Hepatic stellate cell (primary cell): ENCODE data around the gene ULK4.

Experiments used
- DNase-seq: peaks from one replicate; pipeline ENCODE4 v3.0.0; 2011; ENCODE audit warnings: low spot score

ULK4 gene

GRCh38 chr3:41640076-41640475, 321.8 kb downstream of the ULK4 start:
- no peak for DNase-seq

DNA sequence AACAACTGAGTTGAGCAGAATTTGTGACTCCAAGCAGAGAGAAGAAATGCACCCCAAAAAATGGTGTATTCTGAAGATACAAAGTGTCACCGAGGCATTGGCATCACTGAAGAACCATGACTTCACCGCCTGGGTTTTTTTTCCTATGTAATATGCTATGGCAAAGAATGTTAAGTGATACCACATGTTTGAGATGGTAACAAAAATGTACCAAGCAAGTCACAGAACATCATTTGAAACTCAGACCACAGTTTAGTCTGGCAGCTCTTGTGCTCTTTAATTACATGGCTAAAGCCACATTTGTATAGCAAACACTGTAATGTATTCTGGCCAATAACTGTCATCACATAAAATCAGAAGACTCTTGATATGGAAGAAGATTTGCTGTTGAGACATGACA, 323.5 kb downstream of the ULK4 start:
- no peak for DNase-seq

DNA sequence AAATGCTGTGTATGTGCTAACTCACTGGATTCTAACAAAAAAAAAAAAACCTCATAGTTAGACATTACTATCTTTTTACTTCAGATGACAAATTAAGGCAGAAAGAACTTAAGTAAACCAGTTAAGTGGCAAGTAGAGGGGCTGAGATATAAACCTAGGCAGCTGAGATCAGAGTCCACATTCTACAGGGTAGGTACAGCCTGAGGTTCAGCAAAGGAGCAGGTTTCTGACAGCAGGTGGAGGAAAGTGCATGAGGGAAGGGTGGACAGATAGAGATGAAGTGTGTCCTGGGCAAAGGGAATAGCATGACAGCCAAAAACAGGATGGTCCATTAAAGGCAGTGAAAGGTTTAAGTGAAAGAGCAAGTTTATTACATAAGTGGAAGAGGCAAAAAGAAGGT, 329.2 kb downstream of the ULK4 start:
- DNase-seq: no peak

DNA sequence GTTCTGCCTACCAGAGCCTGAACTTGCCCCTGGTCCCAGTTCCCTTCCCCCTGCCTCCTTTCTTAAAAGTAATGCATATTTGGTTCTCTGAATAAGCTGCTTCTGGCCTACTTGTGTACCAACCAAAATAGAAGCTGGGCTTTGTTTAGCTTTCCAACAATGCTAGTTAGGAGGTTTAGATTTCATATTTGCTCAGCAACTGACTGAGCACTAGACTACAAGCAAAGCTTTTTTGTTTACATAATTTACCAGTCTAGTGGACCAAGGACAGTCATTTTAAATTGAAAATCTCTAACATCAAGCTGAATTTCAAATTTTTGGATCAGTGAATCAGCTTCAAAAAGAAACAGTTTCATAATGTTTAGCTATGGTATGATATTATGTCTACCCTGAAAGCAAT, 331.2 kb downstream of the ULK4 start:
- DNase-seq: no peak

DNA sequence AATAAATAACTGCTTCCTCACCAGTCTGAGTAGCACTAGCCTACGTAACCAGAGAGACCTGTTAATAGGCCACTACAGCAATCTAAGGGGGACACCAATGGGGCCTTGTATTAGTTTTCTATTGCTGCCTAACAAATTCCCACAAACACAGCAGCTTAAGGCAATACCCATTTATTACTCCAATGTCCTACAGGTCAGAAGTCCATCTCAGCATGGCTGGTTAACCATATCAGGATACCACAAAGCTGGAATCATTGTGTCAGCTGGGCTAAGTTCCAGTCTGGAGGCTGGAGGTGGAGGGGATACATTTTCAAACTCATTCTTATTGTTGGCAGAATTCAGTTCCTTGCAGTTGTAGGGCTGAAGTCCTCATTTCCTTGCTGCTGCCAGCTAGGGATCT, 331.9 kb downstream of the ULK4 start:
- DNase-seq: no peak

DNA sequence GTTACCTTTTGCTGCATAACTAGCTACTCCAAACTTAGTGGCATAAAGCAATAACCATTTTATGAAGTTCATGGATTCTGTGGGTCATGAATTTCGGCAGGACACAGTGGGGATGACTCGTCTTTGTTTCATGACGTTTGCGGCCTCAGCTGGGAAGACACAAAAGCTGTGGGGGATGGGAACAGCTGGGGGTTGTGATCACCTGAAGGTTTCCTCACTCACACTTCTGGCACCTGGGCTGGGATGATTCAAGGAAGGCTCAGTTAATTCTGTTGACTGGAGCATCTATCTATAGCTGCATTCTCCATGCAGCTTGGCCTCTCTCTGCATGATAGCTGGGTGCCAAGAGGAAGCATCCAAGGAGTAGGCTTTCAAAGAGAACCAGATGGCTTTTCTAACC, 332.8 kb downstream of the ULK4 start:
- no peak for DNase-seq

DNA sequence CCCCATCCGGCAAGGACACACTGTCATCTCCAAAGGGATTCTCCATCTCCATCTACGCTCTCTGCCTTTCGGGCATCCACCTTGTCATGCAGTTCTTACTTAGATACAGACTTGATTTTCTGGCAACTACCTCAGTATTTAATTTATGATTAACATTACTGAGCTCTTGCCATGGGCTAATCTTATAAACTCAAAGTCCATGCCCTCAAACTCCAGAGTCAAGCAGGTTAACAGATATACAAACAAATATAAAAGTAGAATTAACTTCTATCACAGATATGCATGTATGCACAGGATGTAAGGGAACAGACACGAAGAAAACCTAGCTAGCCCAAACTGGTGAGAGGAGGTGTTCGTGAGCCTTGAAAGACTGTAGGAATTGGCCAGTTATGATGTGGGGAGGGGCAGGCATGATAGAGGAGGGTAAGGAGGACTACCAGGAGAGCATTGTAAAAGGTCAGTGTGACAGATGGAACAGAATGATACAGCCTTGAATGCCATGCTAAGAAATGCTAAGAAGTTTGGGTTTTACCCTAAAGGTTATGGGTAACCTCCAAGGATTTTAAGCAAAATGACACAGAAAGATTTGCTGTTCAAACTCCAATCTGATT, 334.3 kb downstream of the ULK4 start:
- DNase-seq: no peak

GRCh38 chr3:41612853-41613252, 349.1 kb downstream of the ULK4 start:
- DNase-seq: no peak

GRCh38 chr3:41611008-41611407, 350.9 kb downstream of the ULK4 start:
- no peak for DNase-seq

- DNase-seq: no peak
Observed at GRCh38 chr3:41608347-41608746, 353.6 kb downstream of the ULK4 start.

- DNase-seq: no peak
Observed at GRCh38 chr3:41603807-41604206, 358.1 kb downstream of the ULK4 start.

GRCh38 chr3:41602121-41602520, 359.8 kb downstream of the ULK4 start:
- DNase-seq: no peak

GRCh38 chr3:41601404-41601987, 360.4 kb downstream of the ULK4 start:
- DNase-seq: no peak

DNA sequence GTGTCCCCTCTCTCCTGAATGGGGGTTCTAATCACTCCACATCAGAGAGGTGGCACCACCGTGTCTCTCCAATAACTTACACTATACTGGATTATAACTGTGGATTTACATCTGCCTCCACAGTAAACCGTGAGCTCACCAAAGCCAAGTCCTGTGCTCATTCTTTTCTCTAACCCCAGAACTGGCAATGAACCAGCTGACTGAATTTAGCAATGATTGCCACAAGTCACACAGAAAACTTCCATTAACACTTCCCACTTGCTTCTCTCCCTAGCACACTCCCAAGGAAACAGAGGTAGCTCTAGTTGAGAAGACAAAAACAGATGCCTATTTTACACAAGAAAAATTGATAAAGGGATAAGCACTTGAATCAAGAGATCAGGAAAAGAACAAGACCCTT, 361.3 kb downstream of the ULK4 start:
- no peak for DNase-seq

GRCh38 chr3:41599127-41599484, 362.8 kb downstream of the ULK4 start:
- DNase-seq: no peak

DNA sequence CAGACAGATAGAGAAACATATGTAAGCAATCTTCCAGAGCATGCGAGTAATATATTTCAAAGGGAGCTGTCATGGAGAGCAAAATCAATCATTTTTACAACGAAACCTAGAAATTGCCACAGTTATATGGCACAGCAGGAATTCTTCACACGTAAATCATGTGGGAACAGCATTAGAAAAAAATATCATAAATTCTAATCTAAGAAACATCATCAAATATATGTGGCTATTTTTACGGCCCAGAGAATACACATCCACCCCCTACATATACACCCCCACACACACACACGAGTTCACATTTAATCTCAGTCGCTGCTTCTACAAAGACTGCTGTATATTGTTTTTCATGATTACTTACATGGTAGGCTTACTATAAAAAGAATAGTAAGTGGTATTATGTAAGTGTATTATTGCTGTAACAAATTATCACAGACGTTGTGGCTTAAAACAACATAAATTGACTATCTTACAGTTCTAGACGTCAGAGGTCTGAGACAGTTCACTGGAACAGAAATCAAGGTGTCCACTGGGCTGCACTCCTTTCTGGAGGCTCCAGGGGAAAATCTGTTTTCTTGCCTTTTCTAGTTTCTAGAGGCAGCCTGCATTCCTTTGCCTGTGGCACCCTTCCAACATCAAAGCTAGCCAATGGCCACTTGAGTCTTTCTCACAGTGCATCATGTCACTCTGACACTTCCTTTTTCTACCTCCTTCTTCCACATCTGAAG, 363.3 kb downstream of the ULK4 start:
- DNase-seq: no peak

DNA sequence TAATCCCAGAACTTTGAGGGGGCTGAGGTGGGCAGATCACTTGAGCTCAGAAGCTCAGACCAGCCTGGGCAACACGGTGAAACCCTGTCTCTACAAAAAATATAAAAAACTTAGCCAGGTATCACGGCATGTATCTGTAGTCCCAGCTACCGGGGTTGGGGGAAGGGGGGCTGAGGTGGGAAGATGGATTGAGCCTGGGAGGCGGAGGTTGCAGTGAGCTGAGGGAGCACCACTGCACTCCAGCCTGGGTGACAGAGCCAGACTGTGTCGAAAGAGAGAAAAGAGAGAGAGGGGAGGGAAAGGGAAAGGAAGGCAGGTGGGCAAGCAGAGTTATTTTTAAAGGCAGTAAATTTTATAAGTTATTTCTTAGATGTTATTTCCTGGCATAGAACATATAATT, 368.1 kb downstream of the ULK4 start:
- DNase-seq: no peak

GRCh38 chr3:41592753-41593510, 369.0 kb downstream of the ULK4 start:
- DNase-seq: no peak

- no peak for DNase-seq
Observed at GRCh38 chr3:41583014-41583413, 378.9 kb downstream of the ULK4 start.

- DNase-seq: no peak
Observed at GRCh38 chr3:41581700-41582099, 380.2 kb downstream of the ULK4 start.

DNA sequence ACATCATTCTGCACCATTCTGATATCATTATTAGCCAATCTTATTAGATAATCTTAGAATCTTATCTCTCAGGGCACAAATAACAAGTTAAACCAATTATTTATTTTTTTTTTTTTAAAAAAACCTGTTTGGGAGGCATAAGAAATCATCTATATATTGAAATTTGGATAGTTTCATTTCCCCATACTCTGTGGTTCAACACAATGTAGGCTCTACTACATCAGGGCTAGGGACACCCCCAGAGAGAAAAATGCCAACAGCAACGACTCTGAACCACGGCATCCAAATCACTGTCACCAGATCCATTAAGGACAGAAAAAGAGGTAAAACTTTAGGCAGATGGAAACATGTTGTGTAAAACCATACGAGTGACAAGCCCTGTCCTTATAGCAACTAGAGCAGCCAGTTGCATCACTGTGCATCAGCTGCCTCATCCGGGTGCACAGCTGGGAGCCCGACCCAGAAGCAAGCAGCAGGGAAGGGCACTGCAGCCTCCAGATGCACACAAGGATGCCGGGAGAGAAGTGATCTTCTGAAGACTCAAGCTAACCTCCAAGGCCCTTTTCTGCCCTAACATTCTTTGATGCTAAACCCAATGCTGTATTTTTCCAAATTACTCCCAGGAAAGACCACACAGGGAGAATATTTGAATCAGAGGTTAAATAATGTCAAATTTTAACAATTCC, 381.5 kb downstream of the ULK4 start:
- peak; percentile 24 for DNase-seq

GRCh38 chr3:41579861-41580260, 382.0 kb downstream of the ULK4 start:
- no peak for DNase-seq
